HUES6 (cell line): Measurements from ENCODE around the gene RSPO4.

Experiments used
- H3K27ac ChIP-seq: 2 replicates; pipeline ENCODE4 v1.7.0; 2013; ENCODE audit warnings: low read depth, mild to moderate bottlenecking, low read length, inconsistent platforms
- H3K27me3 ChIP-seq: 2 replicates; pipeline ENCODE4 v1.6.1; 2013; ENCODE audit warnings: low read length; ENCODE audit not compliant: control insufficient read depth, insufficient read depth
- H3K36me3 ChIP-seq: 2 replicates; pipeline ENCODE4 v1.6.1; 2013; ENCODE audit warnings: low read length; ENCODE audit not compliant: control insufficient read depth, insufficient read depth
- H3K4me1 ChIP-seq: 2 replicates; pipeline ENCODE4 v1.6.1; 2013; ENCODE audit warnings: low read length; ENCODE audit not compliant: control insufficient read depth, insufficient read depth
- H3K4me3 ChIP-seq: 2 replicates; pipeline ENCODE4 v1.5.1; 2013; ENCODE audit warnings: low read depth, low read length
- H3K9ac ChIP-seq: one replicate; pipeline ENCODE4 v1.6.1; 2013; ENCODE audit warnings: mild to moderate bottlenecking, low read length
- H3K9me3 ChIP-seq: 2 replicates; pipeline ENCODE4 v1.6.1; 2013; ENCODE audit warnings: low read depth, low read length; ENCODE audit not compliant: control insufficient read depth, insufficient read depth

Gene RSPO4

GRCh38 chr20:942611-943010 lies 59.5 kb downstream of the RSPO4 start:
- Histone ChIP-seq H3K9ac (no peak overlapping the region), H3K4me3 (no peak overlapping the region), H3K4me1 (peaks cover 17% of the 10 kb centered on the region), H3K36me3 (no peaks in the 10 kb centered on the region), H3K9me3 (no peaks in the 10 kb centered on the region), H3K27ac (no peak overlapping the region), H3K27me3 (0 out of 2 replicates have a peak, but pooled peaks cover 3% of the 10 kb centered on the region)

- no peak overlapping the region for H3K27ac ChIP-seq
- no peak overlapping the region for H3K9ac ChIP-seq
- H3K4me1 ChIP-seq: peaks cover 17% of the 10 kb centered on the region
- no peaks in the 10 kb centered on the region for H3K9me3 ChIP-seq
- no peaks in the 10 kb centered on the region for H3K36me3 ChIP-seq
- no peak overlapping the region for H3K4me3 ChIP-seq
- 0 out of 2 replicates have a peak, but pooled peaks cover 3% of the 10 kb centered on the region for H3K27me3 ChIP-seq
These were observed 61.2 kb downstream of the RSPO4 start for GRCh38 chr20:940926-941325.

DNA sequence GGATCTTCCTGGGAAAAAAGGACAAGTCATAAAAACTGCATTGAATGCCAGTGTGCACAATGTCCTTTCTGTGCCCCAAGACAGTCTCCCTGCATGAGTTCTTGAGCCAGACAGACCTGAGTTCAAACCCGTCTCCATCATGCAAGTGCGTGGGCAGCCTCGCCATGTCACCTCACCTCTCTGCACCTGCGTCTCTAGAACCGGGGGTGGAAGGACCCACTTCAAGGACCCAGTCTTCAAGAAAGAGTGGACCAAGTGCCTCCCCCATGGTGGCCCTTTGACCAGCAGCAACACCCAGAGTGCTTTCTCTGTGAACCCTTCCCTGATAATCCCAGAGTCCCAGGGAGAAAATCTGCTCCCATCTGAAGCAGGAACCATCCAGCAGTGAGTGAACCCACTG lies 62.5 kb downstream of the RSPO4 start:
- 0 out of 2 replicates have a peak, but pooled peaks cover 3% of the 10 kb centered on the region for H3K27me3 ChIP-seq
- no peak overlapping the region for H3K27ac ChIP-seq
- no peak overlapping the region for H3K4me3 ChIP-seq
- no peak overlapping the region for H3K9ac ChIP-seq
- H3K4me1 ChIP-seq: peaks cover 12% of the 10 kb centered on the region
- no peaks in the 10 kb centered on the region for H3K9me3 ChIP-seq
- no peaks in the 10 kb centered on the region for H3K36me3 ChIP-seq

GRCh38 chr20:934186-934840 lies 67.8 kb downstream of the RSPO4 start:
- H3K4me3 ChIP-seq: no peak overlapping the region
- no peaks in the 10 kb centered on the region for H3K4me1 ChIP-seq
- H3K9me3 ChIP-seq: peaks cover 36% of the 10 kb centered on the region
- no peaks in the 10 kb centered on the region for H3K27me3 ChIP-seq
- no peak overlapping the region for H3K9ac ChIP-seq
- no peak overlapping the region for H3K27ac ChIP-seq
- no peaks in the 10 kb centered on the region for H3K36me3 ChIP-seq

DNA sequence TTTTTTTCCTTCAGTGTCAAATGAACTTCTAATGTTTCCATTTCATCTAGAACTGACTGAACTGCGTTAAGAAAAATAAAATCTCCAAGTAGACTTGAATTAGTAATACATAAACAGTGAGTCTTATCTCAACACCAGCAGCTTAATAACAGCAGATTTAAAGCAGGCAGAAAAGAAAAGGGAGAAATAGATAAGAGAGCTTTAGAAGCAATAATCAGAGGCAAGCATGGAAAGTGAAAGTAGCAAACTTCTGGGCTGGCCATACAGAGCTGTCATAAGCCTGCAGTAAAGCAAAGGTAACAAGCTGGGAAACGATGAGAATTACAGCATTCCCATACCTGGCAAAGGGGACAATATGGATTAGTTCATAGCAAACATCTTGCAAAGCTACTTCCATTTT lies 69.1 kb downstream of the RSPO4 start:
- H3K4me1 ChIP-seq: no peaks in the 10 kb centered on the region
- H3K27me3 ChIP-seq: no peaks in the 10 kb centered on the region
- no peak overlapping the region for H3K9ac ChIP-seq
- no peak overlapping the region for H3K27ac ChIP-seq
- no peaks in the 10 kb centered on the region for H3K36me3 ChIP-seq
- H3K9me3 ChIP-seq: peaks cover 44% of the 10 kb centered on the region
- no peak overlapping the region for H3K4me3 ChIP-seq

- Histone ChIP-seq H3K36me3 (no peaks in the 10 kb centered on the region), H3K27ac (no peak overlapping the region), H3K27me3 (no peaks in the 10 kb centered on the region), H3K9me3 (peaks cover 51% of the 10 kb centered on the region), H3K4me3 (no peak overlapping the region), H3K4me1 (no peaks in the 10 kb centered on the region), H3K9ac (no peak overlapping the region)
These were observed 70.7 kb downstream of the RSPO4 start for GRCh38 chr20:931401-931800.

DNA sequence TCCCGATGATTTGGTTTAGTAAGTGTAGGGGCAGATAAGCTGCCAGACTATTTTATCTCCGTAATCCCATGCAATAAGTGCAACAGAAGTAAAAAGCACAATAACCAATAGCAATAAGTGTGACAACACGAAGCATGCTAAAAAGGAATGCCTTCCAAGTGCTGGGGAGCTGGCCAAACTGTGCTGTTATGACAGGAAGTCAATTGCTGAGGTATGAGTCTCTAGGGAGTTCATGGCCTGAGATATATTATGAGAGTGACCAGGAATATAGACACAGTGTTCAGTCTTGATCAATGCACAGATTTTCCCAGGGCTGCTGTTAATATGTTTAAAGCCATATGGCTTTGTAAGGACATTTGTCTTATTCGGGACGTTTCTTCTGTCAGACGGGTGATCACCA lies 75.4 kb downstream of the RSPO4 start:
- Histone ChIP-seq H3K9me3 (peaks cover 35% of the 10 kb centered on the region), H3K4me1 (no peaks in the 10 kb centered on the region), H3K4me3 (no peak overlapping the region), H3K27me3 (no peaks in the 10 kb centered on the region), H3K9ac (no peak overlapping the region), H3K27ac (no peak overlapping the region), H3K36me3 (no peaks in the 10 kb centered on the region)

GRCh38 chr20:925516-925915 lies 76.6 kb downstream of the RSPO4 start:
- H3K27ac ChIP-seq: no peak overlapping the region
- no peaks in the 10 kb centered on the region for H3K4me1 ChIP-seq
- H3K27me3 ChIP-seq: no peaks in the 10 kb centered on the region
- H3K36me3 ChIP-seq: no peaks in the 10 kb centered on the region
- H3K9ac ChIP-seq: no peak overlapping the region
- H3K4me3 ChIP-seq: no peak overlapping the region
- H3K9me3 ChIP-seq: peaks cover 26% of the 10 kb centered on the region

GRCh38 chr20:924639-925038 lies 77.5 kb downstream of the RSPO4 start:
- Histone ChIP-seq H3K9ac (no peak overlapping the region), H3K9me3 (peaks cover 18% of the 10 kb centered on the region), H3K27ac (no peak overlapping the region), H3K4me1 (no peaks in the 10 kb centered on the region; the same call in 1 of the 2 replicates), H3K36me3 (no peaks in the 10 kb centered on the region), H3K27me3 (no peaks in the 10 kb centered on the region), H3K4me3 (no peak overlapping the region)

- Histone ChIP-seq H3K36me3 (no peaks in the 10 kb centered on the region), H3K27me3 (no peaks in the 10 kb centered on the region), H3K9me3 (peaks cover 7% of the 10 kb centered on the region; the same call in 1 of the 2 replicates), H3K27ac (no peak overlapping the region), H3K9ac (no peak overlapping the region), H3K4me1 (no peaks in the 10 kb centered on the region; the same call in 1 of the 2 replicates), H3K4me3 (no peak overlapping the region)
These were observed 79.3 kb downstream of the RSPO4 start for GRCh38 chr20:922781-923180.

- H3K27ac ChIP-seq: no peak overlapping the region
- H3K4me3 ChIP-seq: no peak overlapping the region
- no peaks in the 10 kb centered on the region for H3K9me3 ChIP-seq
- H3K4me1 ChIP-seq: peaks cover 12% of the 10 kb centered on the region
- no peaks in the 10 kb centered on the region for H3K36me3 ChIP-seq
- H3K27me3 ChIP-seq: no peaks in the 10 kb centered on the region
- H3K9ac ChIP-seq: no peak overlapping the region
These were observed 81.0 kb downstream of the RSPO4 start for GRCh38 chr20:921068-921467.
